Parathyroid adenoma (tissue), 2 donors: ENCODE measurements around the gene PMFBP1.

Experiments used
- H2AFZ ChIP-seq: fragments of 300-600 bp; sonication (generic); one replicate; pipeline ENCODE4 v1.7.0; 2017; ENCODE audit warnings: antibody characterized with exemption, mild to moderate bottlenecking
- H3K27ac ChIP-seq: fragments of 300-600 bp; sonication (generic); one replicate; pipeline ENCODE4 v1.7.0; 2017
- H3K27me3 ChIP-seq: fragments of 300-600 bp; sonication (generic); one replicate; pipeline ENCODE4 v1.7.0; 2017; ENCODE audit warnings: low read length; ENCODE audit not compliant: control insufficient read depth, insufficient read depth
- H3K36me3 ChIP-seq: fragments of 300-600 bp; sonication (generic); one replicate; pipeline ENCODE4 v1.7.0; 2017; ENCODE audit warnings: low read length; ENCODE audit not compliant: control insufficient read depth, insufficient read depth
- H3K4me1 ChIP-seq: fragments of 300-600 bp; sonication (generic); one replicate; pipeline ENCODE4 v1.7.0; 2017; ENCODE audit warnings: control low read depth
- H3K4me2 ChIP-seq: fragments of 300-600 bp; sonication (generic); one replicate; pipeline ENCODE4 v1.7.0; 2017; ENCODE audit warnings: low read length
- H3K4me3 ChIP-seq: fragments of 300-600 bp; sonication (generic); one replicate; pipeline ENCODE4 v1.7.0; 2017; ENCODE audit warnings: low read depth, low read length
- H3K79me2 ChIP-seq: fragments of 300-600 bp; sonication (generic); one replicate; pipeline ENCODE4 v1.7.0; 2017; ENCODE audit warnings: control low read depth
- H3K9ac ChIP-seq: fragments of 300-600 bp; sonication (generic); one replicate; pipeline ENCODE4 v1.7.0; 2017; ENCODE audit warnings: mild to moderate bottlenecking
- H3K9me3 ChIP-seq: fragments of 300-600 bp; sonication (generic); one replicate; pipeline ENCODE4 v1.7.0; 2017; ENCODE audit warnings: low read length; ENCODE audit not compliant: control insufficient read depth
- CTCF ChIP-seq: fragments of 300-600 bp; sonication (generic); IDR thresholded peaks from one replicate; pipeline ENCODE4 v1.7.0; 2017; ENCODE audit warnings: antibody characterized with exemption, mild to moderate bottlenecking
- donor health status: primary hyperparathyroidism.

The PMFBP1 gene

GRCh38 chr16:72159386-72159785 lies 12.6 kb downstream of the PMFBP1 start:
- no peaks in the 10 kb centered on the region for H3K9me3 ChIP-seq
- no peaks in the 10 kb centered on the region for H3K27me3 ChIP-seq
- H2AFZ ChIP-seq, result no peak overlapping the region
- no peak overlapping the region for H3K4me2 ChIP-seq
- H3K9ac ChIP-seq, result no peak overlapping the region
- no peak overlapping the region for H3K4me3 ChIP-seq
- no peaks in the 10 kb centered on the region for H3K79me2 ChIP-seq
- no peak for TF ChIP-seq CTCF
- H3K36me3 ChIP-seq, result no peaks in the 10 kb centered on the region
- H3K27ac ChIP-seq, result no peak overlapping the region
- H3K4me1 ChIP-seq, result peaks cover 4% of the 10 kb centered on the region

- H3K27ac ChIP-seq, result no peak overlapping the region
- no peaks in the 10 kb centered on the region for H3K4me1 ChIP-seq
- no peak for TF ChIP-seq CTCF
- no peak overlapping the region for H2AFZ ChIP-seq
- no peaks in the 10 kb centered on the region for H3K27me3 ChIP-seq
- no peaks in the 10 kb centered on the region for H3K9me3 ChIP-seq
- H3K79me2 ChIP-seq, result no peaks in the 10 kb centered on the region
- no peak overlapping the region for H3K4me2 ChIP-seq
- no peak overlapping the region for H3K4me3 ChIP-seq
- H3K36me3 ChIP-seq, result no peaks in the 10 kb centered on the region
- H3K9ac ChIP-seq, result no peak overlapping the region
These were observed 22.1 kb downstream of the PMFBP1 start for GRCh38 chr16:72149676-72150464.

- Histone ChIP-seq H3K27ac (no peak overlapping the region), H3K27me3 (no peaks in the 10 kb centered on the region), H3K4me1 (no peaks in the 10 kb centered on the region), H3K79me2 (no peaks in the 10 kb centered on the region), H3K9me3 (no peaks in the 10 kb centered on the region), H3K4me3 (no peak overlapping the region), H3K9ac (no peak overlapping the region), H3K4me2 (no peak overlapping the region), H3K36me3 (no peaks in the 10 kb centered on the region), H2AFZ (no peak overlapping the region)
- TF ChIP-seq CTCF, result no peak
These were observed 29.5 kb downstream of the PMFBP1 start for GRCh38 chr16:72142476-72142875.

GRCh38 chr16:72139908-72140307 lies 32.0 kb downstream of the PMFBP1 start:
- H3K27ac ChIP-seq, result no peak overlapping the region
- no peaks in the 10 kb centered on the region for H3K27me3 ChIP-seq
- no peak overlapping the region for H2AFZ ChIP-seq

More at GRCh38 chr16:72139908-72140307, 32.0 kb downstream of the PMFBP1 start:
- Histone ChIP-seq H3K36me3 (no peaks in the 10 kb centered on the region), H3K4me3 (no peak overlapping the region), H3K9me3 (no peaks in the 10 kb centered on the region), H3K4me2 (no peak overlapping the region), H3K9ac (no peak overlapping the region), H3K4me1 (no peaks in the 10 kb centered on the region), H3K79me2 (no peaks in the 10 kb centered on the region)
- TF ChIP-seq CTCF, result no peak
